BE2C (cell line): ENCODE data around the gene CRNN.
A peak's percentile ranks its signal among the peaks of the same experiment; 100 is the strongest.

Experiments used
- DNase-seq: peaks from one replicate; pipeline ENCODE4 v3.0.0-alpha.2; 2020
- H3K27me3 ChIP-seq: fragments of 250-450 bp; sonication (Bioruptor Pico); 2 replicates; pipeline ENCODE4 v1.5.1; 2020; ENCODE audit warnings: mild to moderate bottlenecking
- H3K36me3 ChIP-seq: fragments of 250-450 bp; sonication (Bioruptor Pico); 2 replicates; pipeline ENCODE4 v1.5.1; 2020; ENCODE audit warnings: mild to moderate bottlenecking
- H3K4me1 ChIP-seq: fragments of 250-450 bp; sonication (Bioruptor Pico); 2 replicates; pipeline ENCODE4 v1.5.1; 2020
- H3K4me3 ChIP-seq: 2 replicates; pipeline ENCODE4 v1.5.1; 2011; ENCODE audit warnings: low read depth, low read length
- H3K9me3 ChIP-seq: fragments of 250-450 bp; sonication (Bioruptor Pico); 2 replicates; pipeline ENCODE4 v1.5.1; 2020
- CTCF ChIP-seq: IDR thresholded peaks from 2 replicates; pipeline ENCODE4 v1.5.1; 2012; ENCODE audit warnings: mild to moderate bottlenecking, low read depth, low read length

CRNN gene

GRCh38 chr1:152458384-152459185 is 44.5 kb upstream of the CRNN start:
- DNase-seq = peak; percentile 70
- no peak overlapping the region for H3K4me3 ChIP-seq

GRCh38 chr1:152457561-152457960 is 43.5 kb upstream of the CRNN start:
- Histone ChIP-seq H3K9me3 (no peaks in the 10 kb centered on the region), H3K27me3 (no peaks in the 10 kb centered on the region), H3K36me3 (no peaks in the 10 kb centered on the region), H3K4me3 (no peak overlapping the region), H3K4me1 (no peaks in the 10 kb centered on the region)
- DNase-seq = no peak
- TF ChIP-seq CTCF = no peak

More at GRCh38 chr1:152458384-152459185, 44.5 kb upstream of the CRNN start:
- H3K27me3 ChIP-seq = no peaks in the 10 kb centered on the region
- H3K9me3 ChIP-seq = no peaks in the 10 kb centered on the region
- no peaks in the 10 kb centered on the region for H3K4me1 ChIP-seq
- no peaks in the 10 kb centered on the region for H3K36me3 ChIP-seq
- peak; percentile 90 for TF ChIP-seq CTCF

GRCh38 chr1:152457071-152457470 is 43.0 kb upstream of the CRNN start:
- TF ChIP-seq CTCF = no peak
- no peaks in the 10 kb centered on the region for H3K9me3 ChIP-seq
- H3K4me3 ChIP-seq = no peak overlapping the region
- no peak for DNase-seq
- H3K4me1 ChIP-seq = no peaks in the 10 kb centered on the region
- no peaks in the 10 kb centered on the region for H3K36me3 ChIP-seq
- no peaks in the 10 kb centered on the region; the same call in 1 of the 2 replicates for H3K27me3 ChIP-seq

- Histone ChIP-seq H3K9me3 (no peaks in the 10 kb centered on the region), H3K36me3 (no peaks in the 10 kb centered on the region), H3K27me3 (no peaks in the 10 kb centered on the region; the same call in 1 of the 2 replicates), H3K4me3 (no peak overlapping the region), H3K4me1 (no peaks in the 10 kb centered on the region)
- TF ChIP-seq CTCF = peak; percentile 34; the same call in 1 of the 2 replicates
- no peak for DNase-seq
Observed at GRCh38 chr1:152451254-152451653, 37.2 kb upstream of the CRNN start.

- TF ChIP-seq CTCF = no peak
- H3K27me3 ChIP-seq = no peaks in the 10 kb centered on the region; the same call in 1 of the 2 replicates
- no peak for DNase-seq
- H3K4me3 ChIP-seq = no peak overlapping the region
- H3K4me1 ChIP-seq = no peaks in the 10 kb centered on the region
- no peaks in the 10 kb centered on the region for H3K36me3 ChIP-seq
- H3K9me3 ChIP-seq = no peaks in the 10 kb centered on the region
Observed at GRCh38 chr1:152449661-152450060, 35.6 kb upstream of the CRNN start.

GRCh38 chr1:152448496-152448895 is 34.4 kb upstream of the CRNN start:
- no peaks in the 10 kb centered on the region for H3K36me3 ChIP-seq

More at GRCh38 chr1:152448496-152448895, 34.4 kb upstream of the CRNN start:
- H3K4me3 ChIP-seq = no peak overlapping the region
- no peak for TF ChIP-seq CTCF
- no peak for DNase-seq
- no peaks in the 10 kb centered on the region; the same call in 1 of the 2 replicates for H3K27me3 ChIP-seq
- no peaks in the 10 kb centered on the region for H3K9me3 ChIP-seq
- no peaks in the 10 kb centered on the region for H3K4me1 ChIP-seq
